ENCODE results near the gene ASL.

- TF ChIP-seq CTCF (IDR thresholded peaks at IDR 0.05) (no peak), ZFX (IDR thresholded peaks at IDR 0.05; ENCODE audit: borderline replicate concordance) (no peak)
These were observed 49.6 kb downstream of the ASL start for GRCh38 chr7:66125052-66125694.
